WTC11 (cell line): ENCODE results near the gene MAMDC2.

ENCODE experiments used
- FOXP1 ChIP-seq: sonication (generic); formaldehyde crosslinking; IDR thresholded peaks from 2 replicates; pipeline ENCODE4 v1.8.0; 2022; ENCODE audit warnings: missing genetic modification reagents, mild to moderate bottlenecking, moderate library complexity, borderline replicate concordance
- SMAD3 ChIP-seq: sonication (generic); formaldehyde crosslinking; IDR thresholded peaks from 2 replicates; pipeline ENCODE4 v1.8.0; 2022; ENCODE audit warnings: missing genetic modification reagents, mild to moderate bottlenecking, borderline replicate concordance
- TCF7 ChIP-seq: sonication (generic); formaldehyde crosslinking; IDR thresholded peaks from 2 replicates; pipeline ENCODE4 v1.8.0; 2022; ENCODE audit warnings: mild to moderate bottlenecking, low read depth, missing genetic modification reagents, moderate library complexity
- TF ChIP-seq, protein P1 (sequence below): sonication (generic); formaldehyde crosslinking; IDR thresholded peaks from 2 replicates; pipeline ENCODE4 v1.8.1; 2023; ENCODE audit warnings: mild to moderate bottlenecking, missing genetic modification reagents
- TF ChIP-seq, protein P2 (sequence below): fragments of 200-600 bp; IDR thresholded peaks from 2 replicates; pipeline ENCODE4 v1.8.0; 2022; ENCODE audit warnings: antibody characterized with exemption
- TF ChIP-seq, protein P3 (sequence below): sonication (generic); formaldehyde crosslinking; IDR thresholded peaks from 2 replicates; pipeline ENCODE4 v1.8.1; 2022; ENCODE audit warnings: low read depth, mild to moderate bottlenecking, moderate library complexity, missing genetic modification reagents, borderline replicate concordance

DNA sequence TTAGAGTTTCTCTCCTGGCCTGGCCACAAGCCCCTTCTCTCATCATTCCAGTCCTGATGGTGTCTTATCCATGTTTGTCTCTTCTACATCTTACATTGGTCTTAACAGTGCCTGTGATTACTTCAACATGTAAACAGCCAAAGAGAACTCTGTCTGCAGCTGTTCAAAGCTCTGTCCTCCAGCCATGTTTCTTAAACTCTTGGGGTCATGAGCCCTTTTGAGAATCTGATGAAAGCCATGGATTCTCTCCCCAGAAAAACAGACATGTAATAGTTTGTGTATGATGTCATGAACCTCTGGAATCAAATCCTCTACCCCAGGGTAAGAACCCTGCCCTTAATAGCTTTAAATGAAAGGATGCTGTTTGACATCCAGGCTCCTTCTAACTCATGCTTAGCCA, 30.1 kb downstream of the MAMDC2 start:
- TF ChIP-seq, protein P1, sequence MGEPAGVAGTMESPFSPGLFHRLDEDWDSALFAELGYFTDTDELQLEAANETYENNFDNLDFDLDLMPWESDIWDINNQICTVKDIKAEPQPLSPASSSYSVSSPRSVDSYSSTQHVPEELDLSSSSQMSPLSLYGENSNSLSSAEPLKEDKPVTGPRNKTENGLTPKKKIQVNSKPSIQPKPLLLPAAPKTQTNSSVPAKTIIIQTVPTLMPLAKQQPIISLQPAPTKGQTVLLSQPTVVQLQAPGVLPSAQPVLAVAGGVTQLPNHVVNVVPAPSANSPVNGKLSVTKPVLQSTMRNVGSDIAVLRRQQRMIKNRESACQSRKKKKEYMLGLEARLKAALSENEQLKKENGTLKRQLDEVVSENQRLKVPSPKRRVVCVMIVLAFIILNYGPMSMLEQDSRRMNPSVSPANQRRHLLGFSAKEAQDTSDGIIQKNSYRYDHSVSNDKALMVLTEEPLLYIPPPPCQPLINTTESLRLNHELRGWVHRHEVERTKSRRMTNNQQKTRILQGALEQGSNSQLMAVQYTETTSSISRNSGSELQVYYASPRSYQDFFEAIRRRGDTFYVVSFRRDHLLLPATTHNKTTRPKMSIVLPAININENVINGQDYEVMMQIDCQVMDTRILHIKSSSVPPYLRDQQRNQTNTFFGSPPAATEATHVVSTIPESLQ, result no peak
- TF ChIP-seq, protein P2, sequence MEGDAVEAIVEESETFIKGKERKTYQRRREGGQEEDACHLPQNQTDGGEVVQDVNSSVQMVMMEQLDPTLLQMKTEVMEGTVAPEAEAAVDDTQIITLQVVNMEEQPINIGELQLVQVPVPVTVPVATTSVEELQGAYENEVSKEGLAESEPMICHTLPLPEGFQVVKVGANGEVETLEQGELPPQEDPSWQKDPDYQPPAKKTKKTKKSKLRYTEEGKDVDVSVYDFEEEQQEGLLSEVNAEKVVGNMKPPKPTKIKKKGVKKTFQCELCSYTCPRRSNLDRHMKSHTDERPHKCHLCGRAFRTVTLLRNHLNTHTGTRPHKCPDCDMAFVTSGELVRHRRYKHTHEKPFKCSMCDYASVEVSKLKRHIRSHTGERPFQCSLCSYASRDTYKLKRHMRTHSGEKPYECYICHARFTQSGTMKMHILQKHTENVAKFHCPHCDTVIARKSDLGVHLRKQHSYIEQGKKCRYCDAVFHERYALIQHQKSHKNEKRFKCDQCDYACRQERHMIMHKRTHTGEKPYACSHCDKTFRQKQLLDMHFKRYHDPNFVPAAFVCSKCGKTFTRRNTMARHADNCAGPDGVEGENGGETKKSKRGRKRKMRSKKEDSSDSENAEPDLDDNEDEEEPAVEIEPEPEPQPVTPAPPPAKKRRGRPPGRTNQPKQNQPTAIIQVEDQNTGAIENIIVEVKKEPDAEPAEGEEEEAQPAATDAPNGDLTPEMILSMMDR, result no peak
- TF ChIP-seq, protein P3, sequence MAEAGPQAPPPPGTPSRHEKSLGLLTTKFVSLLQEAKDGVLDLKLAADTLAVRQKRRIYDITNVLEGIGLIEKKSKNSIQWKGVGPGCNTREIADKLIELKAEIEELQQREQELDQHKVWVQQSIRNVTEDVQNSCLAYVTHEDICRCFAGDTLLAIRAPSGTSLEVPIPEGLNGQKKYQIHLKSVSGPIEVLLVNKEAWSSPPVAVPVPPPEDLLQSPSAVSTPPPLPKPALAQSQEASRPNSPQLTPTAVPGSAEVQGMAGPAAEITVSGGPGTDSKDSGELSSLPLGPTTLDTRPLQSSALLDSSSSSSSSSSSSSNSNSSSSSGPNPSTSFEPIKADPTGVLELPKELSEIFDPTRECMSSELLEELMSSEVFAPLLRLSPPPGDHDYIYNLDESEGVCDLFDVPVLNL (CRISPR knock-in tag), result no peak
- no peak for TF ChIP-seq FOXP1
- TF ChIP-seq TCF7 (CRISPR knock-in tag), result no peak
- TF ChIP-seq SMAD3 (CRISPR knock-in tag), result no peak
